GM23338 (cell line): ENCODE results near the gene ZBTB46. TPM values are rescaled to one million over a fixed set of nuclear protein-coding genes. Genes with fewer than 3 reads are reported as not detected.

Experiments used
- ATAC-seq: fragments of 200-7000 bp; cut with Tn5 transposase; 3 replicates; pipeline ENCODE4 v1.9.1; 2020
- DNase-seq: peaks from one replicate; pipeline ENCODE4 v3.0.0-alpha.2; 2015; ENCODE audit warnings: low spot score
- H2AFZ ChIP-seq: fragments of 200-600 bp; sonication (generic); 2 replicates; pipeline ENCODE4 v1.8.0; 2016; ENCODE audit warnings: antibody characterized with exemption, mild to moderate bottlenecking, moderate library complexity
- H3F3A ChIP-seq: fragments of 200-600 bp; sonication (generic); replicated peaks from 2 replicates; pipeline ENCODE4 v1.8.0; 2017; ENCODE audit warnings: antibody characterized with exemption, mixed run types, low read depth
- H3K27ac ChIP-seq: fragments of 200-600 bp; sonication (generic); 2 replicates; pipeline ENCODE4 v1.6.1; 2016; ENCODE audit warnings: low read depth
- H3K27me3 ChIP-seq: fragments of 200-600 bp; sonication (generic); 2 replicates; pipeline ENCODE4 v1.8.0; 2016; ENCODE audit warnings: mild to moderate bottlenecking, mixed run types, moderate library complexity; ENCODE audit not compliant: insufficient read depth
- H3K36me3 ChIP-seq: fragments of 200-600 bp; sonication (generic); 2 replicates; pipeline ENCODE4 v1.8.0; 2016; ENCODE audit warnings: mild to moderate bottlenecking; ENCODE audit not compliant: insufficient read depth
- H3K4me1 ChIP-seq: fragments of 200-600 bp; sonication (generic); 2 replicates; pipeline ENCODE4 v1.8.0; 2016; ENCODE audit warnings: mild to moderate bottlenecking, moderate library complexity; ENCODE audit not compliant: insufficient read depth
- H3K4me2 ChIP-seq: fragments of 200-600 bp; sonication (generic); 2 replicates; pipeline ENCODE4 v1.7.1; 2017; ENCODE audit warnings: mixed run types
- H3K4me3 ChIP-seq: fragments of 200-600 bp; sonication (generic); 2 replicates; pipeline ENCODE4 v1.6.1; 2016; ENCODE audit warnings: mixed run types
- H3K79me2 ChIP-seq: fragments of 200-600 bp; sonication (generic); replicated peaks from 2 replicates; pipeline ENCODE4 v1.8.0; 2017; ENCODE audit warnings: mild to moderate bottlenecking; ENCODE audit not compliant: insufficient read depth
- H3K9me2 ChIP-seq: fragments of 200-600 bp; sonication (generic); 2 replicates; pipeline ENCODE4 v1.8.0; 2017; ENCODE audit not compliant: insufficient read depth
- H4K20me1 ChIP-seq: fragments of 200-600 bp; sonication (generic); replicated peaks from 2 replicates; pipeline ENCODE4 v1.8.0; 2017; ENCODE audit warnings: mild to moderate bottlenecking; ENCODE audit not compliant: insufficient read depth
- H3K27ac Mint-ChIP-seq: 2 replicates; pipeline ENCODE4 v1.8.0; 2020; ENCODE audit warnings: inconsistent platforms, mild to moderate bottlenecking, moderate library complexity, mixed read lengths
- H3K27me3 Mint-ChIP-seq: 3 replicates; pipeline ENCODE4 v1.8.0; 2022; ENCODE audit warnings: low read depth, mild to moderate bottlenecking, moderate library complexity, mixed read lengths, inconsistent platforms; ENCODE audit not compliant: insufficient read depth, poor library complexity
- H3K36me3 Mint-ChIP-seq: 3 replicates; pipeline ENCODE4 v1.8.0; 2021; ENCODE audit warnings: low read depth, mild to moderate bottlenecking, inconsistent platforms, moderate library complexity, mixed read lengths
- H3K4me1 Mint-ChIP-seq: 3 replicates; pipeline ENCODE4 v1.8.0; 2020; ENCODE audit warnings: mild to moderate bottlenecking, inconsistent platforms, mixed read lengths
- H3K4me3 Mint-ChIP-seq: 3 replicates; pipeline ENCODE4 v1.8.0; 2021; ENCODE audit warnings: moderate library complexity, mild to moderate bottlenecking, inconsistent platforms, mixed read lengths
- H3K9me3 Mint-ChIP-seq: 3 replicates; pipeline ENCODE4 v1.8.0; 2020; ENCODE audit warnings: moderate library complexity, mild to moderate bottlenecking, inconsistent platforms, mixed read lengths
- CREB1 ChIP-seq: fragments of 250-450 bp; sonication (Bioruptor Pico); IDR thresholded peaks from 2 replicates; pipeline ENCODE4 v1.5.0; 2020; ENCODE audit warnings: low read depth, mild to moderate bottlenecking, moderate library complexity
- CTCF ChIP-seq, 2 experiments: fragments of 200-600 bp in 1 of 2; sonication (generic) in 1 of 2; conservative IDR thresholded peaks; 2 replicates each; pipeline versions ENCODE4 v1.5.1 to v1.6.1; 2016 to 2017; ENCODE audit warnings: antibody characterized with exemption in 2 of 2, low read depth in 2 of 2, mild to moderate bottlenecking in 2 of 2, moderate library complexity in 1 of 2
- ETS1 ChIP-seq: IDR thresholded peaks from 2 replicates; pipeline ENCODE4 v1.6.1; 2016; ENCODE audit warnings: antibody characterized with exemption
- EZH2 ChIP-seq: fragments of 200-600 bp; sonication (generic); IDR thresholded peaks from one replicate; pipeline ENCODE4 v1.8.0; 2017; ENCODE audit warnings: antibody characterized with exemption, mild to moderate bottlenecking, low read depth; ENCODE audit not compliant: unreplicated experiment
- EZH2phosphoT487 ChIP-seq: fragments of 200-600 bp; sonication (generic); IDR thresholded peaks from one replicate; pipeline ENCODE4 v1.8.1; 2018; ENCODE audit warnings: antibody characterized with exemption; ENCODE audit not compliant: unreplicated experiment
- JUNB ChIP-seq: IDR thresholded peaks from one replicate; pipeline ENCODE4 v1.6.1; 2016; ENCODE audit warnings: antibody characterized with exemption; ENCODE audit not compliant: unreplicated experiment
- NANOG ChIP-seq: IDR thresholded peaks from 2 replicates; pipeline ENCODE4 v1.6.1; 2016; ENCODE audit warnings: antibody characterized with exemption, borderline replicate concordance
- POLR2AphosphoS5 ChIP-seq: IDR thresholded peaks from 2 replicates; pipeline ENCODE4 v1.6.1; 2016; ENCODE audit warnings: antibody characterized with exemption, low read depth
- STAT1 ChIP-seq: IDR thresholded peaks from one replicate; pipeline ENCODE4 v1.6.1; 2016; ENCODE audit warnings: antibody characterized with exemption; ENCODE audit not compliant: unreplicated experiment
- ZNF114 ChIP-seq: fragments of 250-450 bp; sonication (Bioruptor Pico); IDR thresholded peaks from 2 replicates; pipeline ENCODE4 v1.5.0; 2020; ENCODE audit warnings: mild to moderate bottlenecking, moderate library complexity
- ZNF331 ChIP-seq: fragments of 250-450 bp; sonication (Bioruptor Pico); IDR thresholded peaks from 2 replicates; pipeline ENCODE4 v1.5.0; 2020; ENCODE audit warnings: low read depth, mild to moderate bottlenecking, moderate library complexity
- ZNF462 ChIP-seq: fragments of 250-450 bp; sonication (Bioruptor Pico); IDR thresholded peaks from 2 replicates; pipeline ENCODE4 v1.5.0; 2020; ENCODE audit warnings: mild to moderate bottlenecking, moderate library complexity
- polyA plus RNA-seq: library from polyadenylated mRNA; unstranded; fragments of >200 nt; fragmentation: Nextera tagmentation; extraction: Ambion mirVana; gene quantifications from 2 replicates; pipeline ENCODE4 v1.2.1, GENCODE V29; 2016
- total RNA-seq: library from RNA; depleted of rRNA; stranded (reverse); fragments of >200 nt; shearing (Covaris generic); gene quantifications from 2 replicates; pipeline ENCODE4 v1.2.3, GENCODE V29; 2014

The ZBTB46 gene
- total and polyA plus RNA-seq, 2 experiments from 2014 or later = 3.2 to 26.9 TPM

- no peak for TF ChIP-seq ETS1
These were observed 32.9 kb upstream of the ZBTB46 start (continued) for GRCh38 chr20:63863798-63864544.

- Mint-ChIP-seq H3K9me3 (no peaks in the 10 kb centered on the region), H3K4me3 (peak overlapping the region; percentile 94), H3K27me3 (peaks cover 24% of the 10 kb centered on the region), H3K36me3 (peaks cover 13% of the 10 kb centered on the region), H3K4me1 (peaks cover 42% of the 10 kb centered on the region), H3K27ac (peak overlapping the region; percentile 97)
- ATAC-seq = no peak
- no peaks in the 10 kb centered on the region; the same call in 1 of the 2 replicates for H3K36me3 ChIP-seq
- peaks cover 36% of the 10 kb centered on the region for H3K79me2 ChIP-seq
- H2AFZ ChIP-seq = no peak overlapping the region
- H3K4me3 ChIP-seq = peak overlapping the region; percentile 93
- H3K27me3 ChIP-seq = no peaks in the 10 kb centered on the region
- H3K4me1 ChIP-seq = peaks cover 38% of the 10 kb centered on the region
- peak overlapping the region; percentile 85 for H3K4me2 ChIP-seq
- H3F3A ChIP-seq = peaks cover 33% of the 10 kb centered on the region
- no peaks in the 10 kb centered on the region for H3K9me2 ChIP-seq
- no peak for DNase-seq
- H4K20me1 ChIP-seq = peaks cover 8% of the 10 kb centered on the region; the same call in 1 of the 2 replicates
- peak overlapping the region; percentile 93; the same call in 1 of the 2 replicates for H3K27ac ChIP-seq
- TF ChIP-seq ZNF331 = no peak
- TF ChIP-seq STAT1 = no peak
- TF ChIP-seq EZH2 = no peak
- TF ChIP-seq EZH2phosphoT487 = no peak
- no peak for TF ChIP-seq ZNF114 (CRISPR knock-in tag)
- TF ChIP-seq CTCF (conservative IDR thresholded peaks at IDR 0.05; ENCODE audit: low read depth in 2 of 2) = no peak
- TF ChIP-seq NANOG = no peak
- no peak for TF ChIP-seq JUNB
- TF ChIP-seq CREB1 = no peak
- TF ChIP-seq ETS1 = no peak
- no peak for TF ChIP-seq POLR2AphosphoS5
- no peak for TF ChIP-seq ZNF462
These were observed 32.1 kb upstream of the ZBTB46 start for GRCh38 chr20:63863021-63863797.
